GM19452 (cell line): Measurements from ENCODE around the gene WNT4.

Experiments used
- ATAC-seq: cut with Tn5 transposase; IDR thresholded peaks from one replicate; pipeline ENCODE4 v1.9.1; 2021; ENCODE audit not compliant: unreplicated experiment

WNT4 gene

GRCh38 chr1:22143065-22144033 is at the start of gene WNT4:
Gene WNT4, minus strand, starts transcription at chr1:22143097. Its CDS starts 175 bp downstream, at chr1:22142922.
- no peak for ATAC-seq

GRCh38 chr1:22190731-22191130 is 47.8 kb upstream of the WNT4 start:
- no peak for ATAC-seq

GRCh38 chr1:22190251-22190650 is 47.4 kb upstream of the WNT4 start:
- no peak for ATAC-seq

GRCh38 chr1:22189619-22190018 is 46.7 kb upstream of the WNT4 start:
- no peak for ATAC-seq

GRCh38 chr1:22188914-22189313 is 46.0 kb upstream of the WNT4 start:
- ATAC-seq, result no peak

- ATAC-seq, result no peak
These were observed 45.5 kb upstream of the WNT4 start for GRCh38 chr1:22188436-22188835.

- no peak for ATAC-seq
These were observed 43.4 kb upstream of the WNT4 start for GRCh38 chr1:22186311-22186710.

- no peak for ATAC-seq
These were observed 42.2 kb upstream of the WNT4 start for GRCh38 chr1:22184892-22185612.

- ATAC-seq, result no peak
These were observed 41.6 kb upstream of the WNT4 start for GRCh38 chr1:22184454-22184853.

- no peak for ATAC-seq
These were observed 39.8 kb upstream of the WNT4 start for GRCh38 chr1:22182715-22183114.

GRCh38 chr1:22179197-22179803 is 36.4 kb upstream of the WNT4 start:
- ATAC-seq, result no peak

- no peak for ATAC-seq
These were observed 34.6 kb upstream of the WNT4 start for GRCh38 chr1:22177354-22178003.

- no peak for ATAC-seq
These were observed 33.4 kb upstream of the WNT4 start for GRCh38 chr1:22176258-22176657.

- no peak for ATAC-seq
These were observed 31.7 kb upstream of the WNT4 start for GRCh38 chr1:22174446-22175220.

GRCh38 chr1:22171951-22172715 is 29.2 kb upstream of the WNT4 start:
- ATAC-seq, result no peak

- ATAC-seq, result no peak
These were observed 26.9 kb upstream of the WNT4 start for GRCh38 chr1:22169816-22170215.

- no peak for ATAC-seq
These were observed 25.6 kb upstream of the WNT4 start for GRCh38 chr1:22168412-22168973.

- no peak for ATAC-seq
These were observed 23.5 kb upstream of the WNT4 start for GRCh38 chr1:22166439-22166838.
